Measurements from ENCODE around the gene NECTIN2.

GRCh38 chr19:44814517-44814916 is 31.6 kb upstream of the NECTIN2 start:
- TF ChIP-seq POLR2A (IDR thresholded peaks at IDR 0.05) (no peak), CTCF (IDR thresholded peaks at IDR 0.05 in 8 of 11, conservative IDR thresholded peaks at IDR 0.05 in 3 of 11) (no peak)

Measured in spleen (tissue), 7 donors.